Measurements from ENCODE around the gene HDHD5. TPM values are rescaled to one million over a fixed set of nuclear protein-coding genes. Genes with fewer than 3 reads are reported as not detected.

The HDHD5 gene
- total and polyA plus RNA-seq, 2 of the 13 experiments (the other 11 are each of a cell fraction or from before 2014, with no cell fraction given) = not detected

GRCh38 chr22:17171153-17172028 is 12.3 kb upstream of the HDHD5 start (continued):
- peak; percentile 64 for TF ChIP-seq IKZF4 (CRISPR knock-in tag; IDR thresholded peaks at IDR 0.05; ENCODE audit: borderline replicate concordance, low read depth, not compliant biosample characterization)
- no peak for TF ChIP-seq CHD4 (IDR thresholded peaks at IDR 0.05; ENCODE audit: borderline replicate concordance, low read length)
- no peak for TF ChIP-seq ZNF121 (CRISPR knock-in tag; IDR thresholded peaks at IDR 0.05)
- TF ChIP-seq PHF8 (CRISPR knock-in tag; IDR thresholded peaks at IDR 0.05) = 0 out of 2 replicates have a peak, but pooled peaks have one; percentile 31
- TF ChIP-seq ZNF672 (CRISPR knock-in tag; IDR thresholded peaks at IDR 0.05) = no peak
- no peak for TF ChIP-seq MEF2D (CRISPR knock-in tag; IDR thresholded peaks at IDR 0.05)
- no peak for TF ChIP-seq ZNF253 (CRISPR knock-in tag; IDR thresholded peaks at IDR 0.05; ENCODE audit: borderline replicate concordance)
- TF ChIP-seq GMEB1 (CRISPR knock-in tag; IDR thresholded peaks at IDR 0.05; ENCODE audit: borderline replicate concordance) = no peak
- TF ChIP-seq ZBTB7B (CRISPR knock-in tag; IDR thresholded peaks at IDR 0.05) = no peak
- TF ChIP-seq MAX (IDR thresholded peaks at IDR 0.05) = no peak
- peak; percentile 69 for TF ChIP-seq POLR2G (IDR thresholded peaks at IDR 0.05; ENCODE audit: low read depth, low read length)
- TF ChIP-seq ZNF362 (CRISPR knock-in tag; IDR thresholded peaks at IDR 0.05; ENCODE audit: borderline replicate concordance) = no peak
- TF ChIP-seq HNRNPL (IDR thresholded peaks at IDR 0.05; ENCODE audit: low read depth, low read length) = peak; percentile 81; the same call in 1 of the 2 replicates
- no peak for TF ChIP-seq PREB (CRISPR knock-in tag; IDR thresholded peaks at IDR 0.05)
- no peak for TF ChIP-seq RBM22 (optimal IDR thresholded peaks at IDR 0.05; ENCODE audit: low read length)
- no peak for TF ChIP-seq ZNF7 (CRISPR knock-in tag; IDR thresholded peaks at IDR 0.05)
- no peak for TF ChIP-seq ZNF10 (CRISPR knock-in tag; IDR thresholded peaks at IDR 0.05; ENCODE audit: borderline replicate concordance, low read depth)
- TF ChIP-seq CREB3 (CRISPR knock-in tag; IDR thresholded peaks at IDR 0.05) = no peak
- TF ChIP-seq ZNF501 (CRISPR knock-in tag; IDR thresholded peaks at IDR 0.05) = peak; percentile 20; the same call in 1 of the 2 replicates
- TF ChIP-seq ZNF263 (CRISPR knock-in tag; IDR thresholded peaks at IDR 0.05) = peak; percentile 20; the same call in 1 of the 2 replicates
- TF ChIP-seq ZFYVE20 (CRISPR knock-in tag; IDR thresholded peaks at IDR 0.05; ENCODE audit: borderline replicate concordance, low read depth) = 0 out of 2 replicates have a peak, but pooled peaks have one; percentile 34
- no peak for TF ChIP-seq FOXP4 (CRISPR knock-in tag; IDR thresholded peaks at IDR 0.05)

Data from HepG2 (cell line).